Measurements from ENCODE around the gene ZC3H14. TPM values are rescaled to one million over a fixed set of nuclear protein-coding genes. Genes with fewer than 3 reads are reported as not detected.

Gene ZC3H14
- total and polyA plus RNA-seq, 2 donors (not counting 1 experiment from before 2014, with no cell fraction given): 31.1 to 47.0 TPM

Small RNAs within 50 kb of the gene (small RNA-seq; reads per million reads assigned to genes)
- not detected for gene RNU4-22P (ENCODE audit: insufficient read length, low read depth, low replicate concordance)

Other genes with a start within 250 kb of the ZC3H14 start
- gene KCNK10, start 239.8 kb upstream of the ZC3H14 start, total RNA-seq: 0.20 and 0.34 TPM in 2 replicates
- gene KCNK10, start 239.8 kb upstream of the ZC3H14 start, polyA plus RNA-seq: not detected in 2 replicates
- 3.2 and 3.3 TPM in 2 replicates for gene SPATA7, start 177.4 kb upstream of the ZC3H14 start, total RNA-seq
- gene SPATA7, start 177.4 kb upstream of the ZC3H14 start, polyA plus RNA-seq: 0.59 and 0.86 TPM in 2 replicates
- not detected in 2 replicates for gene PTPN21, start 8.0 kb upstream of the ZC3H14 start, total RNA-seq
- gene PTPN21, start 8.0 kb upstream of the ZC3H14 start, polyA plus RNA-seq: not detected in 2 replicates
- 6.5 and 6.9 TPM in 2 replicates for gene EML5, start 229.9 kb downstream of the ZC3H14 start, total RNA-seq
- 1.7 and 2.6 TPM in 2 replicates for gene EML5, start 229.9 kb downstream of the ZC3H14 start, polyA plus RNA-seq